Measurements from ENCODE around the gene TARS1. TPM values are rescaled to one million over a fixed set of nuclear protein-coding genes. Genes with fewer than 3 reads are reported as not detected.
A peak's percentile ranks its signal among the peaks of the same experiment; 100 is the strongest.

TARS1 gene
- total RNA-seq, 1 donor from 2014 or later = 66.1 TPM

- Histone ChIP-seq H3K27me3 (ENCODE audit: low read depth) (no peaks in the 10 kb centered on the region), H3K4me3 (no peak overlapping the region), H3K4me1 (no peaks in the 10 kb centered on the region), H3K36me3 (no peaks in the 10 kb centered on the region), H3K27ac (replicated peaks) (no peak overlapping the region), H3K9me3 (replicated peaks) (no peaks in the 10 kb centered on the region)
- no peak for TF ChIP-seq CTCF (IDR thresholded peaks at IDR 0.05; ENCODE audit: borderline replicate concordance)
- DNase-seq = no peak
- intact Hi-C loops (cut with micrococcal nuclease) = no loop called here
Measured at GRCh38 chr5:33408816-33409215, 31.9 kb upstream of the TARS1 start.

GRCh38 chr5:33409435-33410170, 31.2 kb upstream of the TARS1 start:
- DNase-seq = peak; percentile 22
- no peak overlapping the region for H3K4me3 ChIP-seq
- H3K4me1 ChIP-seq = no peaks in the 10 kb centered on the region
- H3K36me3 ChIP-seq = no peaks in the 10 kb centered on the region
- H3K27ac ChIP-seq (replicated peaks) = no peak overlapping the region
- H3K27me3 ChIP-seq (ENCODE audit: low read depth) = no peaks in the 10 kb centered on the region
- TF ChIP-seq CTCF (IDR thresholded peaks at IDR 0.05; ENCODE audit: borderline replicate concordance) = no peak
- intact Hi-C loops (cut with micrococcal nuclease) = no loop called here
- no peaks in the 10 kb centered on the region for H3K9me3 ChIP-seq (replicated peaks)

- no peaks in the 10 kb centered on the region for H3K9me3 ChIP-seq (replicated peaks)
- no peaks in the 10 kb centered on the region for H3K27me3 ChIP-seq (ENCODE audit: low read depth)
- no peak overlapping the region for H3K27ac ChIP-seq (replicated peaks)
- no peaks in the 10 kb centered on the region for H3K4me1 ChIP-seq
- intact Hi-C loops (cut with micrococcal nuclease) = no loop called here
- H3K4me3 ChIP-seq = no peak overlapping the region
- no peak for TF ChIP-seq CTCF (IDR thresholded peaks at IDR 0.05; ENCODE audit: borderline replicate concordance)
- no peak for DNase-seq
- H3K36me3 ChIP-seq = no peaks in the 10 kb centered on the region
Measured at GRCh38 chr5:33410221-33410620, 30.5 kb upstream of the TARS1 start.

GRCh38 chr5:33411498-33411897, 29.3 kb upstream of the TARS1 start:
- intact Hi-C loops (cut with micrococcal nuclease) = no loop called here
- H3K27ac ChIP-seq (replicated peaks) = no peak overlapping the region

GRCh38 chr5:33415811-33416354, 24.9 kb upstream of the TARS1 start:
- no peaks in the 10 kb centered on the region for H3K9me3 ChIP-seq (replicated peaks)
- H3K4me3 ChIP-seq = no peak overlapping the region
- H3K36me3 ChIP-seq = no peaks in the 10 kb centered on the region
- no peak for TF ChIP-seq CTCF (IDR thresholded peaks at IDR 0.05; ENCODE audit: borderline replicate concordance)
- H3K27me3 ChIP-seq (ENCODE audit: low read depth) = no peaks in the 10 kb centered on the region
- H3K27ac ChIP-seq (replicated peaks) = no peak overlapping the region
- peaks cover 6% of the 10 kb centered on the region for H3K4me1 ChIP-seq
- intact Hi-C loops (cut with micrococcal nuclease) = no loop called here
- no peak for DNase-seq

More at GRCh38 chr5:33411498-33411897, 29.3 kb upstream of the TARS1 start:
- H3K27me3 ChIP-seq (ENCODE audit: low read depth) = no peaks in the 10 kb centered on the region
- no peak overlapping the region for H3K4me3 ChIP-seq
- no peak for TF ChIP-seq CTCF (IDR thresholded peaks at IDR 0.05; ENCODE audit: borderline replicate concordance)
- no peaks in the 10 kb centered on the region for H3K36me3 ChIP-seq
- no peaks in the 10 kb centered on the region for H3K4me1 ChIP-seq
- H3K9me3 ChIP-seq (replicated peaks) = no peaks in the 10 kb centered on the region
- no peak for DNase-seq
